AG04449 (cell line): ENCODE results near the gene GAL3ST2.

Experiments used
- CTCF ChIA-PET: fragments of 350-600 bp; formaldehyde crosslinking; extraction: SDS; loops from one replicate; lab custom pipeline; 2021; ENCODE audit warnings: antibody characterized with exemption; lab: Yijun Ruan, JAX
- POLR2A ChIA-PET: fragments of 400-600, 350-600 bp; formaldehyde crosslinking; extraction: SDS; loops from one replicate; lab custom pipeline; 2020; ENCODE audit warnings: antibody characterized with exemption, inconsistent platforms; lab: Yijun Ruan, JAX
- DNase-seq: peaks from one replicate; pipeline ENCODE4 v3.0.0-alpha.2; 2010; ENCODE audit warnings: low read depth, low spot score
- H3K4me3 ChIP-seq: 2 replicates; pipeline ENCODE4 v1.5.1; 2011; ENCODE audit warnings: low read depth, mild to moderate bottlenecking, control low read depth, low read length
- CTCF ChIP-seq: IDR thresholded peaks from one replicate; pipeline ENCODE4 v1.5.1; 2011; ENCODE audit warnings: mild to moderate bottlenecking, moderate library complexity, low read length, control low read depth, inconsistent platforms; ENCODE audit not compliant: insufficient read depth; ENCODE audit errors: missing control alignments

The GAL3ST2 gene

GRCh38 chr2:241834527-241835210 is 58.0 kb downstream of the GAL3ST2 start:
- ChIA-PET CTCF (interaction anchor here (1.2 kb wide), 1 partner anchor 44 kb away, joined by 3 read pairs; no protein-coding TSS in a partner anchor), POLR2A (no interaction called here)
- H3K4me3 ChIP-seq = no peak overlapping the region
- no peak for TF ChIP-seq CTCF
- no peak for DNase-seq

- DNase-seq = no peak
- POLR2A ChIA-PET = no interaction called here
Measured at GRCh38 chr2:241835611-241836010, 59.0 kb downstream of the GAL3ST2 start.

GRCh38 chr2:241836292-241836691 is 59.7 kb downstream of the GAL3ST2 start:
- TF ChIP-seq CTCF = no peak
- POLR2A ChIA-PET = no interaction called here
- H3K4me3 ChIP-seq = no peak overlapping the region
- no peak for DNase-seq
- CTCF ChIA-PET = interaction anchor here (1.2 kb wide), 1 partner anchor 42 kb away, joined by 3 read pairs; no protein-coding TSS in a partner anchor

More at GRCh38 chr2:241835611-241836010, 59.0 kb downstream of the GAL3ST2 start:
- CTCF ChIA-PET = interaction anchor here (1.2 kb wide), 1 partner anchor 43 kb away, joined by 3 read pairs; no protein-coding TSS in a partner anchor
- H3K4me3 ChIP-seq = no peak overlapping the region
- TF ChIP-seq CTCF = no peak

GRCh38 chr2:241837197-241837965 is 60.8 kb downstream of the GAL3ST2 start:
- ChIA-PET CTCF (no interaction called here), POLR2A (no interaction called here)
- no peak for DNase-seq
- no peak overlapping the region for H3K4me3 ChIP-seq
- TF ChIP-seq CTCF = no peak

GRCh38 chr2:241841181-241842066 is 64.8 kb downstream of the GAL3ST2 start:
- ChIA-PET CTCF (interaction anchor here (0.6 kb wide), 1 partner anchor 17 kb away, joined by 3 read pairs; no protein-coding TSS in a partner anchor), POLR2A (no interaction called here)
- DNase-seq = no peak
- no peak for TF ChIP-seq CTCF
- no peak overlapping the region for H3K4me3 ChIP-seq
